Measurements from ENCODE around the gene MSI2. TPM values are rescaled to one million over a fixed set of nuclear protein-coding genes. Genes with fewer than 3 reads are reported as not detected.

The MSI2 gene
- total and polyA plus RNA-seq, 12 donors, result 25.5 to 135 (median 121) TPM

GRCh38 chr17:57562184-57562698 is 305.9 kb downstream of the MSI2 start:
- no peak for TF ChIP-seq CTCF (IDR thresholded peaks at IDR 0.05)
- Histone ChIP-seq H3K36me3 (peaks cover 0 to 12% (median 0%) of the 10 kb centered on the region in 9 donors), H3K4me1 (peaks cover 0 to 12% (median 1%) of the 10 kb centered on the region in 9 donors), H3K27me3 (no peaks in the 10 kb centered on the region), H3K9me3 (no peaks in the 10 kb centered on the region), H3K27ac (no peak overlapping the region), H3K4me3 (no peak overlapping the region)
- no peak for ATAC-seq
- intact Hi-C loops (cut with DNase I), result no loop called here
- 89% methylated on average over 7 of the region's 7 CpGs for WGBS, 2 donors
- no peak for DNase-seq

GRCh38 chr17:57563958-57564357 is 307.6 kb downstream of the MSI2 start:
- H3K27me3 ChIP-seq, result no peaks in the 10 kb centered on the region
- TF ChIP-seq CTCF (IDR thresholded peaks at IDR 0.05), result no peak
- H3K36me3 ChIP-seq, result peaks cover 0 to 12% (median 0%) of the 10 kb centered on the region in 9 donors
- H3K4me1 ChIP-seq, result peaks cover 0 to 20% (median 5%) of the 10 kb centered on the region in 9 donors
- no peak overlapping the region for H3K27ac ChIP-seq
- ATAC-seq (peak in 3 of 8 donors; percentile 17 to 46 (median 33)), DNase-seq (no peak)
- 75 to 80% methylated on average over 8 of the region's 8 CpGs for WGBS, 2 donors
- intact Hi-C loops (cut with DNase I), result no loop called here
- no peaks in the 10 kb centered on the region for H3K9me3 ChIP-seq
- H3K4me3 ChIP-seq, result no peak overlapping the region

GRCh38 chr17:57565176-57565575 is 308.9 kb downstream of the MSI2 start:
- no peak for TF ChIP-seq CTCF (IDR thresholded peaks at IDR 0.05)
- WGBS, 2 donors, result 95 to 97% methylated on average over 6 of the region's 6 CpGs
- Histone ChIP-seq H3K36me3 (peaks cover 0 to 12% (median 0%) of the 10 kb centered on the region in 9 donors), H3K9me3 (no peaks in the 10 kb centered on the region), H3K4me3 (no peak overlapping the region), H3K27me3 (no peaks in the 10 kb centered on the region), H3K4me1 (peaks cover 0 to 21% (median 5%) of the 10 kb centered on the region in 9 donors), H3K27ac (no peak overlapping the region)
- intact Hi-C loops (cut with DNase I), result no loop called here
- ATAC-seq, result no peak
- DNase-seq, result no peak

GRCh38 chr17:57566721-57567120 is 310.4 kb downstream of the MSI2 start:
- H3K36me3 ChIP-seq, result peaks cover 0 to 12% (median 0%) of the 10 kb centered on the region in 9 donors
- intact Hi-C loops (cut with DNase I), result no loop called here
- H3K4me1 ChIP-seq, result peaks cover 0 to 32% (median 13%) of the 10 kb centered on the region in 9 donors
- H3K27me3 ChIP-seq, result no peaks in the 10 kb centered on the region
- H3K27ac ChIP-seq, result no peak overlapping the region
- 95 to 97% methylated on average over 9 of the region's 9 CpGs for WGBS, 2 donors
- H3K9me3 ChIP-seq, result no peaks in the 10 kb centered on the region
- TF ChIP-seq CTCF (IDR thresholded peaks at IDR 0.05), result no peak
- DNase-seq (no peak), ATAC-seq (no peak)
- no peak overlapping the region for H3K4me3 ChIP-seq
